EH (cell line): ENCODE results near the gene TPST2.
A peak's percentile ranks its signal among the peaks of the same experiment; 100 is the strongest.

Experiments used
- DNase-seq: peaks from one replicate; pipeline ENCODE4 v3.0.0-alpha.2; 2015; ENCODE audit warnings: low read depth

Gene TPST2

GRCh38 chr22:26496456-26496855, 93.5 kb downstream of the TPST2 start:
- DNase-seq: no peak

- DNase-seq: no peak
These were observed 95.4 kb downstream of the TPST2 start for GRCh38 chr22:26494506-26494905.

GRCh38 chr22:26492220-26492619, 97.7 kb downstream of the TPST2 start:
- no peak for DNase-seq

- no peak for DNase-seq
These were observed 100.4 kb downstream of the TPST2 start for GRCh38 chr22:26489447-26490036.

GRCh38 chr22:26487996-26488395, 101.9 kb downstream of the TPST2 start:
- no peak for DNase-seq

GRCh38 chr22:26486394-26486793, 103.5 kb downstream of the TPST2 start:
- no peak for DNase-seq

- DNase-seq: no peak
These were observed 104.0 kb downstream of the TPST2 start for GRCh38 chr22:26485806-26486390.

- peak; percentile 53 for DNase-seq
These were observed 104.9 kb downstream of the TPST2 start for GRCh38 chr22:26485013-26485412.

GRCh38 chr22:26484360-26484706, 105.6 kb downstream of the TPST2 start:
- peak; percentile 25 for DNase-seq

- peak; percentile 87 for DNase-seq
These were observed 106.2 kb downstream of the TPST2 start, which contains the start of the genes HPS4 and SRRD for GRCh38 chr22:26483439-26484359. TSS of gene HPS4 (minus strand) at chr22:26483783. CDS start at chr22:26481762, 2,021 bp downstream. TSS of gene SRRD (plus strand) at chr22:26483877. CDS start at chr22:26483891, 14 bp downstream.

GRCh38 chr22:26483043-26483438, 106.9 kb downstream of the TPST2 start:
- no peak for DNase-seq

GRCh38 chr22:26482161-26482560, 107.8 kb downstream of the TPST2 start:
- DNase-seq: no peak

- DNase-seq: no peak
These were observed 108.2 kb downstream of the TPST2 start for GRCh38 chr22:26481694-26482093.

GRCh38 chr22:26481112-26481693, 108.7 kb downstream of the TPST2 start:
- no peak for DNase-seq

GRCh38 chr22:26480611-26480932, 109.4 kb downstream of the TPST2 start:
- DNase-seq: no peak

GRCh38 chr22:26479792-26480610, 109.9 kb downstream of the TPST2 start:
- DNase-seq: no peak

GRCh38 chr22:26479043-26479791, 110.7 kb downstream of the TPST2 start:
- no peak for DNase-seq

GRCh38 chr22:26477341-26477731, 112.6 kb downstream of the TPST2 start:
- DNase-seq: no peak

GRCh38 chr22:26476705-26477340, 113.1 kb downstream of the TPST2 start:
- DNase-seq: peak; percentile 71

- DNase-seq: peak; percentile 29
These were observed 115.2 kb downstream of the TPST2 start for GRCh38 chr22:26474682-26475081.
